Natural killer cell treated with Interleukin-12 subunit alpha and Interleukin-12 subunit beta and Interleukin-15 and Interleukin-18, amount 100 ng/mL, for 72 hours (primary cell): ENCODE measurements around the gene MACC1. TPM values are rescaled to one million over a fixed set of nuclear protein-coding genes. Genes with fewer than 3 reads are reported as not detected.
"Not testable (repeated sequence)": the region's sequence is repeated elsewhere in the genome, so short reads cannot be mapped to it uniquely, and the experiment has no call there.

Experiments
- ATAC-seq, 2 donors: fragments of 150-1000 bp; cut with Tn5 transposase in 1 of 2; sonication (Bioruptor Pico), chemical (Tn5 transposase) in 1 of 2; 2 replicates each; pipeline ENCODE4 v1.10.0; 2021
- DNase-seq: peaks from one replicate; pipeline ENCODE4 v3.0.0; 2022; ENCODE audit warnings: low spot score
- H3K27ac Mint-ChIP-seq, 2 donors: 1 replicate in 1 of 2; 2 replicates in 1 of 2; pipeline ENCODE4 v1.8.0; 2022; ENCODE audit warnings: mixed read lengths in 2 of 2, mild to moderate bottlenecking in 1 of 2, moderate library complexity in 1 of 2
- H3K27me3 Mint-ChIP-seq, 2 donors: 1 replicate in 1 of 2; 2 replicates in 1 of 2; pipeline ENCODE4 v1.8.0; 2022; ENCODE audit warnings: mixed read lengths in 2 of 2
- H3K36me3 Mint-ChIP-seq: one replicate; pipeline ENCODE4 v1.8.0; 2022; ENCODE audit warnings: mixed read lengths
- H3K4me1 Mint-ChIP-seq, 2 donors: 1 replicate in 1 of 2; 2 replicates in 1 of 2; pipeline ENCODE4 v1.8.0; 2022; ENCODE audit warnings: low read depth in 2 of 2, mixed read lengths in 2 of 2, mild to moderate bottlenecking in 1 of 2
- H3K4me3 Mint-ChIP-seq: one replicate; pipeline ENCODE4 v1.8.0; 2022; ENCODE audit warnings: mixed read lengths
- H3K9me3 Mint-ChIP-seq: 2 replicates; pipeline ENCODE4 v1.8.0; 2022; ENCODE audit warnings: mixed read lengths
- total RNA-seq, 2 donors: library from RNA; stranded (reverse); gene quantifications; one replicate each; pipeline ENCODE4 v1.2.3, GENCODE V29; 2022

MACC1 gene
- total RNA-seq, 2 donors from 2014 or later: 2.6 to 5.5 TPM

DNA sequence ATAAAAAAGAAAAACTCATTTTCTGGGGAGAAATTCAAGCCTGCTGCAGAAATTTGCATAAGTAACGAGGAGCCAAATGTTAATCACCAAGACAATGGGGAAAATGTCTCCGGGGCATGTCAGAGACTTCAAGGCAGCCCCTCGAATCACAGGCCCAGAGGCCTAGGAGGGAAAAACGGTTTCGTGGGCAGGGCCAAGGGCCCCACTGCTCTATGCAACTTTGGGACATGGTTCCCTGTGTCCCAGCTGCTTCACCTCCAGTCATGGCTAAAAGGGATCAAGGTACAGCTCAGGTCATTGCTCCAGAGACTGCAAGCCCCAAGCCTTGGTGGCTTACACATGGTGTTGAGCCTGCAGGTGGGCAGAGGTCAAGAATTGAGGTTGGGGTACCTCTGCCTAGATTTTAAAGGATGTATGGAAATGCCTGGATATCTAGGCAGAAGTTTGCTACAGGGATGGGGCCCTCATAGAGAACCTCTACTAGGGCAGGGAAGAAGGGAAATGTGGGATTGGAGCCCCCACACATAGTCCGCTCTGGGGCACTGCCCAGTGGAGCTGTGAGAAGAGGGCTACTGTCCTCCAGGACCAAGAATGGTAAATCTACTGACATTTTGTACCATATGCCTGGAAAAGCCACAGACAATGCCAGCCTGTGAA is 8.4 kb downstream of the MACC1 start:
- H3K36me3 Mint-ChIP-seq: peaks cover 13% of the 10 kb centered on the region
- H3K27ac Mint-ChIP-seq: no peak overlapping the region
- H3K4me3 Mint-ChIP-seq: no peak overlapping the region
- ATAC-seq: no peak
- peaks cover 0 to 6% of the 10 kb centered on the region in 2 donors for H3K27me3 Mint-ChIP-seq
- no peaks in the 10 kb centered on the region for H3K4me1 Mint-ChIP-seq
- peaks cover 14% of the 10 kb centered on the region for H3K9me3 Mint-ChIP-seq
- no peak for DNase-seq

DNA sequence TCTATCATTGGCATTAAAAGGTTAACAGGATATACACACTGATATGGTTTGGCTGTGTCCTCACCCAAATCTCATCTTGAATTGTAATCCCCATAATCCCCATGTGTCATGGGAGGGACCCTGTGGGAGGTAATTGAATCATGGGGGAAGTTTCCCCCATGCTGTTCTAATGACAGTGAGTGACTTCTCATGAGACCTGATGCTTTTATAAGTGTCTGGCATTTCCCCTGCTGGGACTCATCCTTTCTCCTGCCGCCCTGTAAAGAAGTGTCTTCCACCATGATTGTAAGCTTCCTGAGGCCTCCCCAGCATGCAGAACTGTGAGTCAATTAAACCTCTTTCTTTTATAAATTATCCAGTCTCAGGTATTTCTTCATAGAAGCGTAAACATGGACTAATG is 9.4 kb downstream of the MACC1 start:
- H3K27me3 Mint-ChIP-seq, H3K4me1 Mint-ChIP-seq, H3K27ac Mint-ChIP-seq, ATAC-seq, DNase-seq, H3K4me3 Mint-ChIP-seq: not testable (repeated sequence)
- Mint-ChIP-seq H3K36me3 (peaks cover 13% of the 10 kb centered on the region), H3K9me3 (peaks cover 14% of the 10 kb centered on the region)

GRCh38 chr7:20206104-20206896 is 10.9 kb downstream of the MACC1 start:
- Mint-ChIP-seq H3K27ac (no peak overlapping the region), H3K4me1 (peaks cover under 1 to 3% of the 10 kb centered on the region in 2 donors), H3K36me3 (peaks cover 13% of the 10 kb centered on the region), H3K4me3 (no peak overlapping the region), H3K27me3 (peaks cover 0 to 6% of the 10 kb centered on the region in 2 donors), H3K9me3 (peaks cover 14% of the 10 kb centered on the region)
- ATAC-seq (no peak), DNase-seq (no peak)

DNA sequence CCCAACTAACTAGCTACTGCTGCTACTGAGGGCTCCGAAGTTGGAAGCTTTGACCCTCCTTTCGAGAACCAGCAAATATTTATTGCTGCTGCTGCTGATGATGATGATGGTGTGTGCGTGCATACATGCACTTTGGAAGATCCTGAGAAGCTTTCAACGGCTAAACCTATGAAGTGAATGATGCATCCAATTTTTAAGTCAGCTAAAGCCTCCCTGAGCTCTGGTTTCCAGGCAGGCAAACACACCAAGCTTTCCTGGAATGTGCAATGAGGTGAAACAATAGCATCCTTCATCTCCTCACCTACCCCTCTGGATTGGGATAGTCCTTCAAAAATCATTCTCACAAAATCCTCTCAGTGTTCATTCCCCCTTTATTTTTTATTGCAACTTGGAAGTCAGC is 13.9 kb downstream of the MACC1 start:
- Mint-ChIP-seq H3K4me1 (peaks cover 8 to 14% of the 10 kb centered on the region in 2 donors), H3K27ac (no peak overlapping the region), H3K36me3 (peaks cover 12% of the 10 kb centered on the region), H3K9me3 (peaks cover 14% of the 10 kb centered on the region), H3K27me3 (peaks cover 0 to 6% of the 10 kb centered on the region in 2 donors), H3K4me3 (no peak overlapping the region)
- ATAC-seq (no peak), DNase-seq (no peak)

- peak overlapping the region in 1 of 2 donors; percentile 56 for H3K27ac Mint-ChIP-seq
- H3K4me3 Mint-ChIP-seq: peak overlapping the region; percentile 2
- DNase-seq (no peak), ATAC-seq (no peak)
- peaks cover 0 to 5% of the 10 kb centered on the region in 2 donors for H3K27me3 Mint-ChIP-seq
- peaks cover 4% of the 10 kb centered on the region for H3K36me3 Mint-ChIP-seq
- peaks cover 8 to 14% of the 10 kb centered on the region in 2 donors for H3K4me1 Mint-ChIP-seq
- peaks cover 9% of the 10 kb centered on the region for H3K9me3 Mint-ChIP-seq
Measured at GRCh38 chr7:20201380-20201779, 15.8 kb downstream of the MACC1 start.

DNA sequence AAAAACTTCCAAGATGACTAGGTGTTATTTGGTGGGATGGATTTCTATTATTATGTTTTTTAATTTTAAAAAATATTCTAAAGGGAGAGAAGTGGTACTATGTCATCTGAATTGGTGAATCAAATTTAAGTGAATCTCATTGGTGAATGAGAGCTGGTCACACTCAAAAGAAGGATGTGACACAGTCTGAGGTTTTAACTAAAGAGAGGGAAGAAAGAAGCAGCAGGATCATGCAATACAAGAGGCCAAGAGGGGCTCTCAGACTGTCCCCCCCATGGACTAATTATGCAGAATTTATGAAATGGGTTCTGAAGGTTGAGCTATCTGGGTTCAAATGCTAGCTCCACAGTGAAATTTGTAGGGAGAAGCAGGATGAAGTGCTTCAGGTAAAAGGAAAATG is 16.2 kb downstream of the MACC1 start:
- H3K4me1 Mint-ChIP-seq: peaks cover 8 to 14% of the 10 kb centered on the region in 2 donors
- ATAC-seq: no peak
- H3K36me3 Mint-ChIP-seq: peaks cover under 1% of the 10 kb centered on the region
- no peak for DNase-seq
- peak overlapping the region in 1 of 2 donors; percentile 56 for H3K27ac Mint-ChIP-seq
- peak overlapping the region; percentile 2 for H3K4me3 Mint-ChIP-seq
- peaks cover 0 to under 1% of the 10 kb centered on the region in 2 donors for H3K27me3 Mint-ChIP-seq
- peaks cover 5% of the 10 kb centered on the region for H3K9me3 Mint-ChIP-seq

GRCh38 chr7:20200361-20200760 is 16.8 kb downstream of the MACC1 start:
- peak overlapping the region; percentile 16 to 62 for H3K27ac Mint-ChIP-seq
- H3K36me3 Mint-ChIP-seq: no peaks in the 10 kb centered on the region
- no peaks in the 10 kb centered on the region for H3K9me3 Mint-ChIP-seq
- H3K4me1 Mint-ChIP-seq: peaks cover 8 to 14% of the 10 kb centered on the region in 2 donors
- no peaks in the 10 kb centered on the region for H3K27me3 Mint-ChIP-seq
- no peak for DNase-seq
- no peak overlapping the region for H3K4me3 Mint-ChIP-seq
- ATAC-seq: peak in 1 of 2 donors; percentile 20

GRCh38 chr7:20199015-20199737 is 18.0 kb downstream of the MACC1 start:
- H3K9me3 Mint-ChIP-seq: no peaks in the 10 kb centered on the region
- no peak for DNase-seq
- ATAC-seq: peak; percentile 62 to 80
- H3K4me1 Mint-ChIP-seq: peaks cover 8 to 14% of the 10 kb centered on the region in 2 donors
- H3K4me3 Mint-ChIP-seq: peak overlapping the region; percentile 54
- H3K27ac Mint-ChIP-seq: peak overlapping the region; percentile 30 to 61
- no peaks in the 10 kb centered on the region for H3K36me3 Mint-ChIP-seq
- H3K27me3 Mint-ChIP-seq: no peaks in the 10 kb centered on the region

DNA sequence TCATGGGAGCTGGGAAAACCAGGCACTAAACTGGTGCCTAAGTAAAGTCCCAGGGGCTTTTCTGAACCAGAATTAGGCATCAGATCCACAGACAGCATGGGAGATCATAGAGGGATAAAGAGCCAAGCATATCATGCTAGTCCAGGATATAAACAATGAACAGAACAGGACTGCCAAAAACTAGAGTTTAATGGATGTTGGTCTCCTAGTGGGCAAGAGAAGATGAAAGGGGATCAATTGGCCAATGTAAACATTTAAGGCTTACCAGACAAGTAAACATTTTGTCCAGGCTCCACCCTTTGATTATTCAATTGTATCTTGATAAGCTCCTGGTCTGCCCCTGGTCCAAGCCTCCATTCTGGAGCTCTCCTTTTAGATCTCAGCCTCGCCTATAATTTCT is 18.9 kb downstream of the MACC1 start:
- Mint-ChIP-seq H3K36me3 (no peaks in the 10 kb centered on the region), H3K4me1 (peaks cover 8 to 14% of the 10 kb centered on the region in 2 donors), H3K27ac (no peak overlapping the region), H3K27me3 (no peaks in the 10 kb centered on the region), H3K9me3 (no peaks in the 10 kb centered on the region), H3K4me3 (no peak overlapping the region)
- ATAC-seq (no peak), DNase-seq (no peak)

- DNase-seq: no peak
- H3K36me3 Mint-ChIP-seq: no peaks in the 10 kb centered on the region
- H3K4me3 Mint-ChIP-seq: no peak overlapping the region
- no peaks in the 10 kb centered on the region for H3K9me3 Mint-ChIP-seq
- H3K4me1 Mint-ChIP-seq: peaks cover 8 to 14% of the 10 kb centered on the region in 2 donors
- ATAC-seq: no peak
- no peak overlapping the region for H3K27ac Mint-ChIP-seq
- H3K27me3 Mint-ChIP-seq: no peaks in the 10 kb centered on the region
Measured at GRCh38 chr7:20197837-20198236, 19.3 kb downstream of the MACC1 start.

DNA sequence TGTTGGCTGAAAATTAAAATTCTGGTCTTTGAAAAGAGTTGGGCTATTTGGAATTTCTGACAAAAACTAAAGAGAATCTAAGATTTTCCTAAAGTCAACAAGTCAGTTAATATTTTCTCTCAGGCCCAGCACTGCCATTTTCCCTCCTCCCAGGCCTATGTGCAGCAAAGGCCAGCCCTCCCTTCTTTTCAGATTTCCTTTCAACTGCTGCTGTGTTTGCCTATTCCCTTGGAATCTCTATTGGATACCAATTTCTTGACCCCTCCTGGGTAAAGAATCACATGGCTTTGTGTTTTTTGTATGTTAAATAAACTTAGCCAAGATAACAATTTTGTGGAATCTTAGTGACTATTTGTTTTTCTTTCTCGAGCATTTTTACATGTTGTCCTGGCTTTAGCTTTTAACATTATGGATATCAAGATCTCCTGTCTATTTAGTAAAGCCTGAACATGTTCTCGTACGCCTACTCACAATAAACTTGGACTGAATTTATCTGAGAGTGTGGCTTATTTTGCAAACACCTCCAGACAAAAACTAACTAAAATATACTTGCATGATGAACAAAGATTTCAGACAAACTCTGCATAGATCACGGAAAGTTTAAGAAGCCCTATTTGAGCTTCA is 19.9 kb downstream of the MACC1 start:
- Mint-ChIP-seq H3K27me3 (no peaks in the 10 kb centered on the region), H3K27ac (no peak overlapping the region), H3K36me3 (no peaks in the 10 kb centered on the region), H3K4me1 (peaks cover 8 to 14% of the 10 kb centered on the region in 2 donors), H3K9me3 (no peaks in the 10 kb centered on the region), H3K4me3 (no peak overlapping the region)
- no peak for ATAC-seq
- no peak for DNase-seq

DNA sequence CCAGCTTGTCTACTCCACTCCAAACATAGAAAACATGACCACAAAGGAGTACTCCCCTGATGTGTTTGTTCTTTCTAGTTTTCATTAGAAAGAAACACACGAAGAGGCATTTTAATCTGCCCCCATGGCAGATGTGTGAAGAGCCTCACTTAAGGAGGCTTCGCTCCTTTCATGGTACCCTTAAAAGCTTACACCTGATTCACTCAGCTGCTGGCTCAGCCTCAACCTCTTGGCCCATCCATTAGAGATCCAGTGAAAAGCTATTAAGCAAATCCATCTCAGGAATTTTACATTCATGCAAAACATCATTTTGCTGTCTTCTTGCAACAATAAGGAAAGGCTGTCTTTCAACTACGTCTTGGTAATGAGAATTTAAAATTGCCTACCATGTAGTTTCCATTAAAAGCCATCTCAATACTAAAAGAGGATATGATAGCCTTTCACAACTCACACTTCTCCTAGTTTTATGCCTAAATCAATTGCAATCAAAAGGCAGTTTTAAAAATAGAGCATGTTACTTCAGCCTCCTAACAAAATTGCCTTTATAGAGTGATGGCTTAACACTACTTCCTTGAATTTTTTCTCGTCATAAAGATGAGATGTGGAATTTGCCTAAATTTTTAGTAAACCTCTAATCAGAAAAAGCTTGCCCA is 22.7 kb downstream of the MACC1 start:
- Mint-ChIP-seq H3K4me3 (no peak overlapping the region), H3K36me3 (peaks cover 4% of the 10 kb centered on the region), H3K4me1 (peaks cover 3 to 4% of the 10 kb centered on the region in 2 donors), H3K27ac (no peak overlapping the region), H3K27me3 (no peaks in the 10 kb centered on the region), H3K9me3 (peaks cover 6% of the 10 kb centered on the region)
- no peak for ATAC-seq
- DNase-seq: no peak

DNA sequence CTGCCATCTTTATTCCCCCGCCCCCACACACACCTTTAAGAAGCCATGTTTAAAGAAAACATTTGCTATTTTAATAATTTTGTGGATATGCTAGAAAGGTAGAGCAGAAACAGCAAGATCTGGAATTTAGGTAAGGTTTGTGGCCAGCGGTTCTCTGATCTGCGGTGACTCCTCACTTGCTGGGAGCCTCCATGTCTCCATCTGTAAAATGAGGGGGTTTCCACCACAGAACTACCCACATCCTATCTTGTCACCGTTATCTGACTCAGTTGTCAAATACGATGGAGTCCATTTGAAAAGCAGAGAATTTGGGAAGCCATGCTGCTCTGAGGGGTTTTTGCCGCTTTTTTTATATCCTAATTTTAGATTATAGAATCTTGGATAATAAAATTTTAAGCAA is 23.3 kb downstream of the MACC1 start:
- no peaks in the 10 kb centered on the region for H3K4me1 Mint-ChIP-seq
- no peak overlapping the region for H3K4me3 Mint-ChIP-seq
- H3K27ac Mint-ChIP-seq: no peak overlapping the region
- ATAC-seq (no peak), DNase-seq (no peak)
- H3K27me3 Mint-ChIP-seq: no peaks in the 10 kb centered on the region
- peaks cover 7% of the 10 kb centered on the region for H3K36me3 Mint-ChIP-seq
- H3K9me3 Mint-ChIP-seq: peaks cover 8% of the 10 kb centered on the region
